GM19043 (cell line): Measurements from ENCODE around the gene ACO1.

Experiments
- ATAC-seq: cut with Tn5 transposase; IDR thresholded peaks from one replicate; pipeline ENCODE4 v1.9.1; 2021; ENCODE audit warnings: low read depth; ENCODE audit not compliant: unreplicated experiment

Gene ACO1

GRCh38 chr9:32414856-32415255, 30.4 kb downstream of the ACO1 start:
- no peak for ATAC-seq

GRCh38 chr9:32419921-32420320, 35.5 kb downstream of the ACO1 start:
- ATAC-seq = no peak

GRCh38 chr9:32422237-32422806, 37.9 kb downstream of the ACO1 start:
- no peak for ATAC-seq

GRCh38 chr9:32423371-32423770, 38.9 kb downstream of the ACO1 start:
- no peak for ATAC-seq

DNA sequence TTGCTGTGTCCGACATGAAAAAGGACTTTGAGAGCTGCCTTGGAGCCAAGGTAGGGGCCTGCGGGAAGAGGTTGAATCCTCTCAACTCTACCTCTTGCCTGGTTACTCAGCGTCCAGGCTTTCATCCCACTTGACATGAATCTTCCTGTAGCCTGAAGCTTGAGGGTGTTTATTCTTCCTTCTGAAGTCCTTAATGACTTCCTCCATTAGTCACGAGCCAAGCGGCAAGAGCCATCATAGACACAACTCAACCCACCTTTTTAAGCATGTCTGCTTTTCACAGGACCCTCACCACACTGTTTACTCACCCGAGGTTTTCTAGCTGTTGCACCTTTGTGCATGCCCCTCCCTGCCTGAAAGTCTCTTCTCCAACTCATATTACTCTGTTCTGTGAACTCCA, 40.2 kb downstream of the ACO1 start:
- no peak for ATAC-seq

DNA sequence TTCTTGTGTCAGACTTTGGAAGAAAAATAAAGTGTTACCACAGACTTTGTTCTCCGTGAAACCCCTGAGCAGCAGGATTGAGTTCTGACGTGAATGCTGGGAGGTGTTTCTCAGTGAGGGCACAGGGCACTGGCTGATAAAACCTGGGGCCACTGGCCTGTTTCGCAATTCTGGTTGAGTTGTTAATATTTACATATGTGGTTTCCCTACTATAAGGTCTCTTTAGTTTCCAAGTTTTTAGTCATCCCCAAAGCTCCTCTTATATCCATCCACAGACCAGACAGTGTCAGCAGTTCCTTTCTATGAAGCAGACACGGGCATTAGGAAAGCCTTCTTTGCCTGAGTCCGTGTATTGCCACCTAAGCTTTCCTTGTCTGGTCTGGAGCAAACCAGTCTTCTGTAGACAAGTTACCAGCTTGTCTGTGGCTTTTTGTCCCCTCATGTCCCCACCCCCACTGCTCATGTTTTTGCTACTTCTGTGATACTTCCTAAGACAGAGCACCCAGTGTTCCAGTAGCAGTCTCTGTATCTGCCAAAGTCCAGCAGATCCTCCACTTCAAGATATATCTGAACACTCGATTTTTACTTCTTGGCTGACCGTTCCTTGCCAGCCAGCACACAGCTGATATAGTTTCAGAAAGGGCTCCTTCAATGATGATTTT, 42.0 kb downstream of the ACO1 start:
- no peak for ATAC-seq

GRCh38 chr9:32427111-32427873, 42.8 kb downstream of the ACO1 start:
- no peak for ATAC-seq

GRCh38 chr9:32430720-32431119, 46.3 kb downstream of the ACO1 start:
- ATAC-seq = no peak

DNA sequence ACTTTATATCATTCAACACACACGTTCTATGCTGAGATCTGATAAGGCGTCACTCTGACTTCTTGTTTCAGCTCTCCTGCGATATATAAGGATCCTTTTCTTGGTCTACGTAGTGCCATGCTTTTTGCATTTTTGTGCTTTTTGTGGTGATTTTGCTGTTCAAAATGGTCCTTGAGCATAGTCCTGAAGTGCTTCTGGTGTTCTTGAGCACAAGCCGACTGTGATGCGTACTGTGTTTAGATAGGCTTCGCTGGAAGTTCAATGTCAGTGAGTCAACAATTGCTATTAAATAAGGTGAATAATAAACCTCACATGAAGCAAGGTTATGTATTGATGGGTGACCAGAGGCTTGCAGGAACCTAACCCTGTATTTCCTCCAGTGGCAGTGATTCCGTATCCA, 46.8 kb downstream of the ACO1 start:
- no peak for ATAC-seq

- ATAC-seq = no peak
Observed at GRCh38 chr9:32431940-32432555, 47.6 kb downstream of the ACO1 start.

- ATAC-seq = no peak
Observed at GRCh38 chr9:32434892-32435291, 50.4 kb downstream of the ACO1 start.

DNA sequence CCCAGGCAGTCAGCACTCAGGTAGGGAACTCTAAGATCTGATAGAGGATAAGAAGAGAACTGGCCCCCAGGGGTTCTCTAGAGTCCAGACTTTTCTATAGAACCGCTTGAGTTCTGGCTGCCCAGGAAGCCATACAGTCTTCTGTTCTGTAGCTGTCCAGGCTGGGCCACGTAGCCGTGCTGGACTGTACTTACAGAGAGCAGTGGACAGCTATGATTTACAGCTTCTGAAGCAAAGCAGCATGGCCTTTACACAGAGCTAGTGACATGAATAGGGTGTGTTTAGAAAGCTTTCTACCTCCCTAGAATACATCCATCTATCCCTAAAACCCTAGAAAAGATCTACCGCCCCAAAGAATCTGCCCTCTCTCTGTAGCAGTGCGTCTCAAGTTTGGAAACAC, 57.2 kb downstream of the ACO1 start:
- ATAC-seq = no peak

GRCh38 chr9:32442433-32442832, 58.0 kb downstream of the ACO1 start:
- peak; percentile 85 for ATAC-seq

GRCh38 chr9:32449969-32450368, 65.5 kb downstream of the ACO1 start:
- no peak for ATAC-seq

DNA sequence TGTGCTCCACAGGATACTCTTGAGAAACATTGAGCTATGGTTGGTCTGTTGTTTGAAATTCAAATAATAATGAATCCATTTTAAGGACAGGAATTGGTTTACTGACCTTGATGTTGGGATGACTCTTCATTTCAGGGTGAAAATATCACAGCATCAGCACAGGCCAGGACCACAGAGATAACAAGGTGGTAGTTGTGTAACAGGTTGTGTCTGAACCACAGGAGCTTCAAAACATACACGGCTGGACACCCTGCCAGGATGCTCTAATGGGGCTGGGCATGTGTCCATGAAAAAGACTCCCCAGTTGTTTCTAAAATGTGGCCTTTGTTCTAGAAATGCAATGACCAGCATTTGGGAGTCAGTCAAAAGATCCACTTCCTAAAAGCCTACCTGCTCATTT, 69.8 kb downstream of the ACO1 start:
- no peak for ATAC-seq

GRCh38 chr9:32455738-32456137, 71.3 kb downstream of the ACO1 start:
- ATAC-seq = no peak

DNA sequence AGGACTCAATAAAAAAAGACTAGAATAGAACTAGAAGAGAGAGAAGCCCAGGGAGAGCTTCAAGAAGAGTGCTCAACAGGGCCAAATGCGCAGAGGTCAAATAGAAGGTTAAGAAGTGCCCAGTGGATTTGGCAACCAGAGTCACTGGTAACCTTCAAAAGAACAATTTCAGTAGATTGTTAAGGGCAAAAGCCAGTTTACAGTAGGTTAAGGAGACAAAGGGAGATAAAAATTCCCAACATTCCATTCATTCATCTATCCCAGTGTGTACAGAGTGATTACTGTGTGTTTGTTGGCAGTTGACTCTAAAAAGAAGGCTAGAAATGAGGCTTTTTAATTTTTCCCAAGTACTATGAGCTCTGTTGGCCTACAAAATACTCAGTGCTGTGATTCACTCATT, 72.1 kb downstream of the ACO1 start:
- ATAC-seq = no peak

DNA sequence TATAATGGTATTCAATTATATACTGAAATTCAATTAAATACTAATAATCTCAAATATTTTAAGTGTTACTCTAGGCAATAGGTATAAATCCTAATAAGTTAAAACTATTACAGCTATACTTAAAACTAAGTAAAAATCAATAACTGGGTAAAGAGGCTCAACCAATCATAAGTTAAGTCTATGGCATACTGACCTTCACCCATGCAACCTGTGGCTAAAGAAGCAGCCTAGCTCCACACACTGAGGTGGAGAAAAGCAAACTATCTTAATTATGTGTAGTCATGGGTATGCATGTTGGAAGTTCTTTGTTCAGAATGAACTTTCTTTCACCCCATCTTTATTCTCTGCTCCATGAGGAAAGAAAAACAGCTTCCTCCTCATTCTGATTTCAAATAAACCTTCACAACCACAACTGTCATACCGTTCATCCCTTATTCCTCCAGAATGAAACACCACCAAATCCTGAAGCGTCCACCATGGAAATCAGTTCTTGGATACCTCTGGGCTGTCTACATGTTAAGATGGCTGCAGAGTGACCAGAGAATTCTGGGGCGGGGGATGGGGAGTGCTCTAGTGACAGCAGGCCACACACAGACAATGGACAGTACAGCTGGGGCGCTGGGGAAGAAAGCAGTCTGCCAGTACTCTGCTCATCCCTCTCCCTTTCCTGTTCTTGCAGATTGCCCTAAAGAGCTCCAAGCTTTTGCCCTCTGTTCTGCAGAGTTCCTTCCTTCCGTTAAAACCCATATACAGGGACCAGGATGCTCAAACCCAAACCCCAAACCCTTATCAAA, 79.3 kb downstream of the ACO1 start:
- ATAC-seq = no peak

DNA sequence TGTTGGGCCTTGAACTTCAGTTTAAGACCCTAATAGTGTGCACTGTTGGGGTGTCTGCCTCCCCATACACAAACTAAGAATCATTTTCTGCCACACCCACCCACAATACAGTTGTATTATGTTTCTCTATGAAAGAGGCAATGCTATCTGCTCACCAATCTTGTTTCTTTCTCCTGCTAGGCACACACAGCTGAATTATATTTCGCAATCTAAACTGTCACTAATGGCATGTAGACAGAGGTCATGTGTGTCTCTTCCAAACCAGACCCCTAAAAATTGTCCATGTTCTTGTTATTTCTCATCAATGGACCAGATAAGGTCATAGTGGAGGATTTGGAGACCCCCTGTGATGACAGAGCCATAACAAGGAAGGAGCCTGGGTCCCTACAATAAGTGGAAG, 84.3 kb downstream of the ACO1 start:
- ATAC-seq = no peak

GRCh38 chr9:32472344-32472743, 87.9 kb downstream of the ACO1 start:
- ATAC-seq = no peak

DNA sequence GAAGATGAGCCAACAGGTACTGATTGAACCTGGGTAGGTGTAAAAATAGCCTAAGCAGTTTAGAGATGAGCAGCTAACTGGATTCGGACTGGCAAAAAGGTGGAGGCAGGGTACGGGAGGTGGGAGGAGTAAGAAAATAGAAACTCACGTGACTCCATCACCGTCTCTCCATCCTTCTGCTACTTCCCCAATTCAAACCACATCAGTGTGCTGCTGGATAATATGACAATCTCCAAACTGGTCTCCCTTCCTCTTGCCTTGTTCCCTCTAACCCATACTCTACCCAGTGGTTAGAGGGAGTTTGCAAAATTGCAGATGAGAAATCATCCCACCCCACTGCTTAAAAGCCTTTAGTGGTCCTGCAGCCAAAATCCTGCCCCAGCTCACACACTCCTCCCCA, 98.9 kb downstream of the ACO1 start:
- ATAC-seq = no peak
